Activated CD8-positive, alpha-beta memory T cell treated with anti-CD3 and anti-CD28 coated beads for 1 hour (primary cell): ENCODE measurements around the gene VWCE.

ENCODE experiments used
- DNase-seq, 2 donors: peaks; one replicate each; pipeline ENCODE4 v3.0.0-alpha.2; 2020; ENCODE audit warnings: low read depth in 1 of 2; ENCODE audit errors: extremely low read depth in 1 of 2

The VWCE gene

GRCh38 chr11:61294717-61295595, at the start of gene VWCE:
Gene VWCE (minus strand): TSS chr11:61295316. CDS start chr11:61295037, 279 bp downstream.
- DNase-seq: peak; percentile 16 to 49

- no peak for DNase-seq
Measured at GRCh38 chr11:61343792-61344745, 49.0 kb upstream of the VWCE start.

GRCh38 chr11:61342207-61342803, 47.2 kb upstream of the VWCE start:
- DNase-seq: no peak

- DNase-seq: no peak
Measured at GRCh38 chr11:61341706-61342105, 46.6 kb upstream of the VWCE start.

- no peak for DNase-seq
Measured at GRCh38 chr11:61340979-61341378, 45.9 kb upstream of the VWCE start.

GRCh38 chr11:61339490-61339878, 44.4 kb upstream of the VWCE start:
- no peak for DNase-seq

- DNase-seq: no peak
Measured at GRCh38 chr11:61338783-61339489, 43.8 kb upstream of the VWCE start.

- no peak for DNase-seq
Measured at GRCh38 chr11:61337706-61338470, 42.8 kb upstream of the VWCE start.

GRCh38 chr11:61336171-61336935, 41.2 kb upstream of the VWCE start:
- peak; percentile 49 to 70 for DNase-seq

GRCh38 chr11:61335355-61335710, 40.2 kb upstream of the VWCE start:
- DNase-seq: no peak

- DNase-seq: no peak
Measured at GRCh38 chr11:61334434-61335354, 39.6 kb upstream of the VWCE start.

GRCh38 chr11:61333550-61334433, 38.7 kb upstream of the VWCE start:
- no peak for DNase-seq

- DNase-seq: peak; percentile 90 to 96
Measured at GRCh38 chr11:61332797-61333549, 37.9 kb upstream of the VWCE start, which contains the start of the genes DDB1 and TKFC. Gene DDB1 (minus strand): TSS chr11:61333105. CDS start chr11:61332968, 137 bp downstream. Gene TKFC (plus strand): TSS chr11:61333228. CDS start chr11:61334729, 1,501 bp downstream.

GRCh38 chr11:61332281-61332796, 37.2 kb upstream of the VWCE start:
- no peak for DNase-seq

- no peak for DNase-seq
Measured at GRCh38 chr11:61331651-61332050, 36.5 kb upstream of the VWCE start.

GRCh38 chr11:61329871-61330270, 34.8 kb upstream of the VWCE start:
- no peak for DNase-seq
